T47D (cell line): ENCODE results near the gene RTN4RL1.

Source experiments
- DNase-seq, 2 experiments: peaks; one replicate each; pipeline versions ENCODE4 v3.0.0 to v3.0.0-alpha.2; 2011 to 2012; ENCODE audit warnings: low read depth in 1 of 2, low spot score in 1 of 2
- JUND ChIP-seq: IDR thresholded peaks from 2 replicates; pipeline ENCODE4 v1.6.1; 2012; ENCODE audit warnings: low read depth
- in situ Hi-C: cut with HindIII; loops from 2 replicates; pipeline ENCODE4 v1.10.0; 2016; ENCODE audit warnings: low sequenced_read_pairs, low pct_unique_long_range_greater_than_20kb

RTN4RL1 gene

GRCh38 chr17:1933875-1934715 lies 91.0 kb downstream of the RTN4RL1 start:
- no peak for TF ChIP-seq JUND
- in situ Hi-C loops, result no loop called here
- no peak for DNase-seq

DNA sequence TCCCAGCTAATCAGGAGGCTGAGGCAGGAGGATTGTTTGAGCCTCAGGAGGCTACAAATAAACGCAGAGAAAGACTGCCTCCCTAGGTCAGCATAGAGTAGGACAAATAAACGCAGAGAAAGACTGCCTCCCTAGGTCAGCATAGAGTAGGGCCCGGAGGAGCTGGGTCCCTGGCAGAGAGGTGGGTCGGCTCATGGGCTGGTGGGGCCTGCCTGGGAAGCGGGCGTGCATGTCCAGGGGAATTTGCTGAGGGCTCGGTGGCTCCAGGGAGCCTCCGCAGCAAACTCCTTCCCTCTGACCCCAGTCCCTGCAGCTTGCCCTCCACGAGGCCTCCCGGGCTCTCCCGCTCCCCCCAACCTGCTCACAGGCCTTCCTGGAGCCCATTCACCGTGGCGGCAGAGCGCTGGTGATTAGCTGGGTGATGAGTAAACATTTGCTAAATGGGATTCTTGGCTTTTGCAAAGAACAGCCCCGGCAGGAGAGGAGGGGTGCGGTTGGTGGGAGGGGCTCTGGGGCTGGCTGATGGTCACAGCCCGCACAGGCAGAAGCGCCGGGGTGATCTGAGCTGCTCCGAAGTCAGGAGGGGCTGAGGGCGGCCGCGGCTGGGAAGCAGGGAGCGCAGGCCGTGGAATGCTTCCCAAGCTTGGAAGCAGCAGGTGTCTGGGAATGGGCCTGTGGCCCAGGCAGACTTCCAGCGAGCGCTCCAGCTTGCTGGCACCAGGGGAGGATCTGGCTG lies 93.1 kb downstream of the RTN4RL1 start:
- in situ Hi-C loops, result no loop called here
- no peak for DNase-seq
- no peak for TF ChIP-seq JUND

DNA sequence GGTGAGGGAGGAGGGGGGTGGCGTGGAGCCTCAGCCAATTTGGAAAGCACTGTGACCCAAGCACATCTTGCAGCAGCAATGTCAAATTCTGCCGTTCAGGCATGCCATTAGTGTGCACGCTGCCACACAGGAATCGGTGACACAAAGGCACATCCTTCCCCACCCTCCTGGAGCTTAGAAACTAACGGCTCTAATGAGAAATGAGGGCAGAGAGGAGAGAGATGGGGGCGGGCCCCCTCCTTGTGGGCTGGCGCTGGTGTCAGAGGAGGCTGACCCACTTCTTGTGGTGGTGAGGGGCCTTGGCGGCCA lies 94.8 kb downstream of the RTN4RL1 start:
- DNase-seq, result no peak
- in situ Hi-C loops, result no loop called here
- no peak for TF ChIP-seq JUND

- no peak for DNase-seq
- in situ Hi-C loops, result no loop called here
- no peak for TF ChIP-seq JUND
Measured at GRCh38 chr17:1928976-1929375, 96.2 kb downstream of the RTN4RL1 start.

- in situ Hi-C loops, result no loop called here
- no peak for TF ChIP-seq JUND
- DNase-seq, result no peak
Measured at GRCh38 chr17:1920948-1921351, 104.2 kb downstream of the RTN4RL1 start.

- in situ Hi-C loops, result no loop called here
- no peak for TF ChIP-seq JUND
- no peak for DNase-seq
Measured at GRCh38 chr17:1919201-1919600, 105.9 kb downstream of the RTN4RL1 start.

- no peak for DNase-seq
- in situ Hi-C loops, result no loop called here
- TF ChIP-seq JUND, result no peak
Measured at GRCh38 chr17:1918346-1919162, 106.6 kb downstream of the RTN4RL1 start.

- in situ Hi-C loops, result no loop called here
- no peak for DNase-seq
- no peak for TF ChIP-seq JUND
Measured at GRCh38 chr17:1916963-1917715, 108.0 kb downstream of the RTN4RL1 start.

DNA sequence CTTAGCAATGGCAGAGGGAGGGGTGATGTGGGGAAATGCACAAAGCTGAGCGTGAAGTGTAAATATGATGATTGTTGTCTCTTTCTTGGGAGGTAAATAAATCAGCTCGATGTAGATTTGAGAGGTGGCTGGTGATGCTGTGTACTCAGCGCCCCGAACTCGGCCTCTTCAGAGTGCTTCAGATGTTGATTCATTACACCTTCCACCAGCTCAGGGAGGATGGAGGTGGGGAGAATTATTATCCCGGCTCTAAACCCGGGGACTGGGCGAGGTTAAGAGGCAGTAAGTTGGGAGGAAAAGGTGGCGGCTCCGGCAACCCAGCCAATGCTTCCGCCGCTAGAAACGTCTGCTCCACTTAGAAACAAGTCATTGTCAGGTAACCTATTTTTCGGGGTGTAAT lies 108.8 kb downstream of the RTN4RL1 start:
- no peak for TF ChIP-seq JUND
- DNase-seq, result no peak
- in situ Hi-C loops, result no loop called here

- DNase-seq, result no peak
- TF ChIP-seq JUND, result no peak
- in situ Hi-C loops, result no loop called here
Measured at GRCh38 chr17:1915889-1916288, 109.2 kb downstream of the RTN4RL1 start.

GRCh38 chr17:1914661-1915083 lies 110.5 kb downstream of the RTN4RL1 start:
- no peak for DNase-seq
- no peak for TF ChIP-seq JUND
- in situ Hi-C loops, result no loop called here

DNA sequence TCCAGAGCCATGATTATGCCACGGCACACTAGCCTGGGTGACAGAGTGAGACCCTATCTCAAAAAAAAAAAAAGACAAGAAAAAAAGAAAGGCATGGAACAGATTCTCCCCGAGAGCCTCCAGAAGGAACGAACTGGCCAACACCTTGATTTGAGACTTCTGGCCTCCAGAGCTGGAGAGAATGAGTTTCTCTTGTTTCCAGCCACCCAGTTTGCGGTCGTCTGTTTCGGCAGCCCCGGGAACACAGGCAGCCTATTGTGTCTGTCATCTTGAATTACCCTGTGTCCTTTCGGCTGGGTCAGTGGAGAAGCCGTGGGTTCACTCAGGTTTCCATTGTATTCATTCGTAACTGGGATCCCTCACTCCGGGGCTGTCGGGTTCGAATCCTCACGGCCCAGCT lies 111.4 kb downstream of the RTN4RL1 start:
- no peak for DNase-seq
- no peak for TF ChIP-seq JUND
- in situ Hi-C loops, result no loop called here
